Left kidney (tissue), 2 donors: Measurements from ENCODE around the gene AK1. TPM values are rescaled to one million over a fixed set of nuclear protein-coding genes. Genes with fewer than 3 reads are reported as not detected.
"Not testable (repeated sequence)": the region's sequence is repeated elsewhere in the genome, so short reads cannot be mapped to it uniquely, and the experiment has no call there.

ENCODE experiments used
- DNase-seq: peaks from one replicate; pipeline ENCODE4 v3.0.0-alpha.2; 2013
- polyA plus RNA-seq: library from polyadenylated mRNA; unstranded; fragments of 120-200 nt; gene quantifications from one replicate; pipeline ENCODE4 v1.2.1, GENCODE V29; 2013; ENCODE audit not compliant: insufficient read length

The AK1 gene
- polyA plus RNA-seq, 1 donor = 32.8 TPM

DNA sequence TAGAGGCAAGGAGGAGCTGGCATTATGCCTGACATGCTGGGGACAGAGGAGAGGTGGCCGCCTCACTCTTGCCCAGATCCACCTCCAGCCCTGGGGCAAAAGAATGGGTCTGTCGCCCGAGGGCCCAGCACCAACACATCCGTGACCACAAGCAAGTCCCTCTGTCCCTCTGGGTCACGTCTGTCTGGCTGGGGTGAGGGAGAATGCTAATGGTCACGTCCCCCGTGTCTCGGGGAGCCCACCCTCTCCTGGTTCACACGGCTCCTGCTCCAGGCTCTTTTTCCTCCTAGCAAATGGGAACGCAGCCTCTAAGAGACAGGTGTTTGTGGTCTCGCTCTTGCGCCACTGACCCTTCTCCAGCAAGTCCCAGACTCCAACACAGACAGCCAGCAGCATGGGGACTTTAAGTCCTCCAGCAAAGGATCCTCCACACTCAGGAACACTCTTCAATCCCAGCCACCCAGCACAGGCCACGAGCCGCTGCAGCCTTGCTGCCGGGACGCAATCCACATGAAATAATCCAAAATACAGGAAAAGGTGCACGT, 27.1 kb downstream of the AK1 start:
- DNase-seq = no peak

DNA sequence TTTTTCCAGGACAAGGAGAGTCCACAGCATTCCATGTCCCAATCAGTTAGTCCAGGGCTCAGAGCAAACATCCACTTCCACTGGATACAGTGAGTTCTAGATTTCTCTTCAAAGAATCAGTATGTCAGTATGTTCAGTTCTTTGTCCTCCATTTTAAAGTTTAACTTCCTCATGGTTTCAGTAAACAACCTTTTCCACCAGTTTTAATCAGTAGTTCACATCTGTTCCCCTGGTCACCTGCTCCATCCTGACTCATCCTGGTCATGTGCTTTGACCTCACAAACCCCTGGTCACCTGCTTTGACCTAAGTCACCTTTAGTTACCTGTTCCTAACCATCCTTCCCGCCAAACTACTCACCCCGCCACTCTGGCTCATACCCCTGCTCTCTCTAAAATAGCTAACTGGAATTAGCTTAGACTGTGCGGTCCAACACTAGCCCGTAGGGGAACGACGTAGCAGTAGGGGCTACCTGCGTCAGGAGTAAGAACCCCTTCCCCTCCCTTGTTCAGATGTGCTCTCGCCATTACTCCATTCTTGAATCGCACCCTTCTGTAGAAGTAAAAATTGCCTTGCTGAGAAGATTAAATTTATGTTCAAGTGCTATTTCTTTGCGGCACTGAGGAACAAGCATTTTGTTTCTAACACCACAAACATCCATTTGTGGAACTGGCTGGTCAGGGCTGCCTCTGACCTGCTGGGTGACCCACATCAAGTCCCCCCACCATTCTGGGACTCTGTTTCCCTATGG, 28.5 kb downstream of the AK1 start:
- no peak for DNase-seq

- no peak for DNase-seq
Observed at GRCh38 chr9:127847833-127848755, 29.4 kb downstream of the AK1 start.

DNA sequence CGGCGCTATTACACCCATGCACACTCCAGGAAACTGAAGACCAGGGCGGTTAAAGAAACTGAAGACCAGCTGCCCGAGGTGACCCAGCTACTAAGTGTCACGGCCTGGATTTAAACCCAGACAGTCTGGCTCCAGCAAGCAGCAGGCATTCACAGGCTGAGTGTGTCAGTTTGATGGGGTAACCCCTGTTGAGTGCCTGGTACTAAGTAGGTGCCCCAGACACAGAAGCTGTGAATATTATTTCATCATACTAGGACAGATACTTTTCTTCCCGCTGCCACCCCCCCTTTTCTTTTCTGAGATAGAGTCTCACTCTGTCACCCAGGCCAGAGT, 30.3 kb downstream of the AK1 start:
- no peak for DNase-seq

DNA sequence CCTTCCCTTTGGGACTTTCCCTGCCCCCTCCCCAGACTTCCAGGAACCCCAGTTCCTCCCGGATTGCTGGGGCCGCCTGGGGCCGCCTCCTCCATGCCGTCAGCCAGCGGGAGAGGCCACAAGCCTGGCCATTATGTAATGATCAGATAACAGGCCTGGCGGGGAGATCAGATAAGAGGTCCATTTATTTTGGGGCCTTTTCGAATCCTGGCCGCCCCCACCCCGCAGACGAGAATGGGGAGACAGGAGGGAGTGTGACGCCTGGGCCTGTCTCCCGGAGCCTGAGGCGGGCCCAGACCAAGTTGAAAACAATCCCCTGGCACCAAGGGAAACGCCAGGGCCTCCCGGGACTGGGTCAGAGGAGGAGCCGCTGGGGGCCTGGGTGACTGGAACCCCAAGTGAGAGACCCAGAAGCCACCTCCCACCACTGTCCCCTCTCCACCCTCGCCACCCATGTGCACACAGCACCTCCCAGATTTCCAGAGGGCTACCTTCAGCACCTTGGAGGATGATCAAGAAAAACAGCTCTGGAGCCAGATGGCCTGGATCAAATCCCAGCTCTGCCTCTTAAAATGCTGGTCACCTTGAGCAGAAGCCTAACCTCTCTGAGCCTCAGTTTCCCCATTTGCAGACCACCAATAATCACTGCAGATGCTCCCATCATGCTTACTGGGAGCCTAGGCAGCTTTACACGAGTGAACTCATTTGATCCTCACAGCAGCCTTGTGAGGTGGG, 30.9 kb downstream of the AK1 start:
- no peak for DNase-seq

DNA sequence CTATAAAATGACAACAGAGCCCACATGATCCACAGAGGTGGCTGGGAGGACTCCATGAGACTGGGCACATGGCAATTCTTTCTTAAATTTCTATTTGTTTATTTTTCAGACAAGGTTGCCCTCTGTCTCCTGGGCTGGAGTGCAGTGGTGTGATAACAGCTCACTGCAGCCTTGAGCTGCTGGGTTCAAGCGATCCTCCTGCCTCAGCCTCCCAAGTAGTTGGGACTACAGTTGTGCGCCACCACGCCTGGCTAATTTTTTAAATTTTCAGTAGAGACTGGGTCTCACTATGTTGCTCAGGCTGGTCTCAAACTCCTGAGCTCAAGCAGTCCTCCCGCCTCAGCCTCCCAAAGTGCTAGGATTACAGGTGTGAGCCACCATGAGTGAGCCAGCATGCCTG, 31.9 kb downstream of the AK1 start:
- not testable (repeated sequence) for DNase-seq

- no peak for DNase-seq
Observed at GRCh38 chr9:127844821-127845359, 32.6 kb downstream of the AK1 start.

DNA sequence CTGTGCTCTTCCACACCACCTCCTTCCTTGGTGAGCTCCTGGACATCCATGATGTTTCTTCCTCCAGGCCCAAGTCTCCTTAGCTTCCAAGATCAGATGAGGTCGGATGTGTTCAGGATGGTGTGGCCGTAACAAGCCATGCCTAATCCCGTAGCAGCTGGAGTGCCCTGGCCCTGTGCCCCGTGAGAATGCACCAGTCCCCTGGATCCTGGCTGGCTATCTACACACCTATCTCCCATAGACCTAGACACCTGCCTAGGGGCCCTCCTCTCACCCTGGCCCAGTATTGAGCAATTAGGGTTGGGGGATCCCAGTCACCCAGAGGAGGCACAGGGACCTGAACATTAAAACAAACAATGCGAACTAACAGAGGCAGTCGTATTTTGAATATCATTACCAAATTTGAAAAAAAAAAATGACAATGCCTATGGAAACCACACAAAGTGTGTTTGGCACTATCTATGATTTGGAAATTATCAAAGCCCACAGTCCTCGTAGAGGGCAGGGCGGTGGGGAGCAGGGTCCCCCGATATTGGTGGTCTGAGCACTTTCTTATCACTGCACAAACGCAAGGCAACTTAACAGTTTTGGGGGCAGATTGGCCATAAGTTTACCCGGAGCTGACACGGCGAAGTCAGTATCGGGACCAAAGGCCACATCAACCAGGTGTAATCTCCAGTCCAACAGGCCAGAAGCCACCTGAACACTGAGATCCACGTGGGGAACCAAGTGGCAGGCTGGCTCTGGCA, 36.2 kb downstream of the AK1 start:
- DNase-seq = no peak

DNA sequence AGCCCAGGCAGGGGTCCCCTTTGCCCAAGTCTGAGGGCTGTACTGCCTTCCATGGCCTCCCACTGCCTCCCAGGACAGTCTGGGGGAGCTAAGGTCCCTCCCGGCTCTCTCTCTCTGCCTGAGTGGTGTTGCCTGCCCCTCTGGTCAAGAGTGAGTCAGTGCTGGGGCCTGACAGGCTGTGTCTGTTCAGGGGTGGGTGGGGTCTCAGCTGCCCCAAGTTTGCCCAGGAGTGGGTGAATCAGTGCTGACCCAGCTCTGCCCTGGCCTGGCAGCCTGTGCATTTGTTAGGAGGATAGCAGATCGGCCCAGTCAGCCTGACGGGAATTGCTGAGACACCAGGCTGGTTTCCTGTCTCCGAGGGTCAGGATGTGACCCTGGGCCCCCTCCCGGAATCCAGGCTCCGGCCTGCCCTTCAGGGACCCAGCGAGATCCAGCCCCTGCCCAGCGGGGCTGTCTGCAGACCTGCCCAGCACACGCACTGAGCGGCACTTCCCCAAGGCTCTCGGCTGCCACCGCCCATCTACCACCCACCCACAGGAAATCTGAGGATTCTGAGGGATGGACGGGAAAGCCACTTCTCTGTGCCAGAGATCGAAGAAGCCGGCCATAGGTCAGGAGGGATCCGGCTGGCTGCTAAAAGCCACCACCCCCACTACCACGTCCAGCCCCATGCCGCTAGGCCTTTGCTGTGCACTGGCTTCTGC, 38.9 kb downstream of the AK1 start:
- DNase-seq = no peak

DNA sequence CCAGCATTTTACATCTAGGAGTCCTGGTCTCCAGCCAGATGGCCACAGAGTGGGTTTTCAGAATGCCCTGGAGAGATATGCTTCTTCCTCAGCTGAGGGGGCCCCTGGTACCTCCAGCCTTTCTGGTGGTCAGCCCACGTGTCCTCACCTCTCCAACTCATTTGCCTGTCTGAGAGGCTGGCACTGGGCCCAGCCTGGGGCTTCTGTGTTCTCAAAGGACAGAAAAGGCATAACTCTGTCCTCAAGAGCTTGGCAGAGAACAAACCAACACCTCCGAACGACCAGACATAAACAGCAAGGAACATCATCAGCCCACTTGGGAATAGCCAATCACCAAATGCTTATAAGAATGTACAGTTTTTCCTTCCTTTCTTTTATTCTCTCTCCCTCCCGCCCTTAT, 40.1 kb downstream of the AK1 start:
- DNase-seq = no peak

DNA sequence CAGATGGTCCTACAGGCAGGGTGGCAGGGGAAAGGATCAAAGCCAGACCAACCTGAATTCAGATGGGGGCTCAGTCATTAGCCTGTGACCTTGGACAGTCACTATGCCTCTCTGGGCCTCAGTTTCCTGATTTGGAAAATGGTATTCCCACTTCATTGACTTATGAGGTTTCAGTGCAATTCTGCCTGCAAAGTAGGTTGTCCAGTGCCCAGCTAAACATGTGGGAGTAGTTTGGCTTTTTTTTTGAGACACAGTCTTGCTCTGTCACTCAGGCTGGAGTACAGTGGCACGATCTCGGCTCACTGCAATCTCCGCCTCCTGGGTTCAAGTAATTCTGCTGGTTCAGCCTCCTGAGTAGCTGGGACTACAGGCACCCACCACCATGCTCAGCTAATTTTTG, 40.9 kb downstream of the AK1 start:
- DNase-seq = not testable (repeated sequence)

DNA sequence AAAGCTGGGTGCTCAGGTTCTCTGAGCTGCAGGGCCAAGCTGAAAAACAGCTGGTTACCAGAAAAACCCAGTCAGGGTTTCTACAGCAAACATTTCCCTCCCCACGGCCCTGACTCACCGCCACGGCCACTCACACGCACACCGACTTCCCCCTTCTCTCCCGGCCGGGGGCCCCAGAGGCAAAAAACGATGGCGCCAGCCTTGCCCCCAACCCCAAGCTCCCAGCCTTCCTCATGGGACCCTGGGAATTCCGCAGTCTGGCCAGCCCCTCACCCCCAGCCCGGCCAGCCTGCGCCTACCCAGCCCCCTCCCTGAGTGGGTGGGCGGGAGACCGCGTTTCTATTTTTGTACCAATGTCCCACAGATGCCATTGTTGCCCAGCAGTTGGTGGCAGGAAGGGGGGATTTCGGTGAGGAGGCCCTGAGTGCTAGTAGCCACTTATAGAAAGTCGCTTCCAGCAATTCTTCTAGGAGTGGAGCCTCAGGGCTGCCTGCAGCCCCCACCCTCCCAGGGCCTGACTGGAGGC, 41.4 kb downstream of the AK1 start:
- DNase-seq = no peak

DNA sequence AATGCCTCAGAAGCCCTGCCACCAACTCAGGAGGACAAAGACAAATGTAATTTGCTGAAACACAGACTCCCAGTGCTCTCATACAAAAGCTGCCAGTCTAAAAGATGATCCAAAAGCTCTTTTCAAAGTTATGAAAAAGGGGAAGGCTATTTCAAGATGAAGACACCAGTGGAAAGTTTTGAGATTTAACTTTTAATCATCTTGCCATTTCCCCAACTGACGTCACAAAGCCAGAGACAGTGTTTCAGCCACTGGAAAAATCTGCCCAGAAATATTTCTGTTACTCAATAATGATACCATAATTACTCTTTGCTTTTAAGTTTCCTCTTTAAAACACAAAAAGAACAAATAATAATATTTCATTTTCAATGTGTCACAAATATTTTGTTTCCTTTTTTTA, 43.9 kb downstream of the AK1 start:
- no peak for DNase-seq

- no peak for DNase-seq
Observed at GRCh38 chr9:127832248-127832647, 45.2 kb downstream of the AK1 start.

GRCh38 chr9:127829205-127829906, 48.1 kb downstream of the AK1 start:
- DNase-seq = no peak

- DNase-seq = peak; percentile 86
Observed at GRCh38 chr9:127828262-127829031, 49.0 kb downstream of the AK1 start.

GRCh38 chr9:127826253-127826913, 51.1 kb downstream of the AK1 start:
- DNase-seq = no peak

GRCh38 chr9:127825319-127826051, 52.0 kb downstream of the AK1 start:
- DNase-seq = no peak
